Erythroblast (primary cell): ENCODE data around the gene CDK16.

Experiments used
- GATA1 ChIP-seq: IDR thresholded peaks from 2 replicates; pipeline ENCODE4 v1.6.1; 2011; ENCODE audit warnings: low read depth, mild to moderate bottlenecking, control low read depth, low read length, moderate library complexity
- POLR2A ChIP-seq: IDR thresholded peaks from 2 replicates; pipeline ENCODE4 v1.6.1; 2011; ENCODE audit warnings: mild to moderate bottlenecking, low read length

- TF ChIP-seq POLR2A: no peak
- no peak for TF ChIP-seq GATA1
Measured at GRCh38 chrX:47191331-47191730, 27.1 kb upstream of the CDK16 start.
